Choroid plexus epithelial cell (primary cell): Measurements from ENCODE around the gene BAIAP2L2.

Source experiments
- DNase-seq: peaks from one replicate; pipeline ENCODE4 v3.0.0-alpha.2; 2010; ENCODE audit warnings: low read depth
- H3K4me3 ChIP-seq: 2 replicates; pipeline ENCODE4 v1.5.1; 2011; ENCODE audit warnings: low read depth, mild to moderate bottlenecking, control low read depth, low read length, moderate library complexity
- CTCF ChIP-seq: conservative IDR thresholded peaks from 2 replicates; pipeline ENCODE4 v1.5.1; 2011; ENCODE audit warnings: low read depth, mild to moderate bottlenecking, control low read depth, inconsistent platforms, low read length, moderate library complexity

BAIAP2L2 gene

GRCh38 chr22:38135133-38135706 lies 24.7 kb upstream of the BAIAP2L2 start:
- TF ChIP-seq CTCF, result no peak
- no peak overlapping the region for H3K4me3 ChIP-seq

GRCh38 chr22:38133331-38133730 lies 22.8 kb upstream of the BAIAP2L2 start:
- H3K4me3 ChIP-seq, result no peak overlapping the region
- TF ChIP-seq CTCF, result no peak
- DNase-seq, result no peak

More at GRCh38 chr22:38135133-38135706, 24.7 kb upstream of the BAIAP2L2 start:
- peak; percentile 76 for DNase-seq

GRCh38 chr22:38132794-38133193 lies 22.3 kb upstream of the BAIAP2L2 start:
- TF ChIP-seq CTCF, result no peak
- DNase-seq, result no peak
- H3K4me3 ChIP-seq, result no peak overlapping the region

- DNase-seq, result no peak
- no peak overlapping the region for H3K4me3 ChIP-seq
- no peak for TF ChIP-seq CTCF
These were observed 21.7 kb upstream of the BAIAP2L2 start for GRCh38 chr22:38132136-38132535.

- H3K4me3 ChIP-seq, result no peak overlapping the region
- DNase-seq, result peak; percentile 26
- TF ChIP-seq CTCF, result no peak
These were observed 20.9 kb upstream of the BAIAP2L2 start for GRCh38 chr22:38131399-38131798.

- no peak for TF ChIP-seq CTCF
- H3K4me3 ChIP-seq, result no peak overlapping the region
- no peak for DNase-seq
These were observed 19.4 kb upstream of the BAIAP2L2 start for GRCh38 chr22:38129856-38130255.

- H3K4me3 ChIP-seq, result no peak overlapping the region
- no peak for TF ChIP-seq CTCF
These were observed 18.5 kb upstream of the BAIAP2L2 start for GRCh38 chr22:38129021-38129420.

More at GRCh38 chr22:38129021-38129420, 18.5 kb upstream of the BAIAP2L2 start:
- DNase-seq, result no peak
